Hippocampal formation (tissue), 2 donors: ENCODE results near the gene MIPOL1.
"Not testable (repeated sequence)": the region's sequence is repeated elsewhere in the genome, so short reads cannot be mapped to it uniquely, and the experiment has no call there.

Source experiments
- DNase-seq, 2 donors: peaks; one replicate each; lab custom pipeline; 2025; lab: John Stamatoyannopoulos, UW

Gene MIPOL1

GRCh38 chr14:37187840-37188577 is 9.7 kb upstream of the MIPOL1 start:
- DNase-seq, result not testable (repeated sequence)

GRCh38 chr14:37189733-37190132 is 8.0 kb upstream of the MIPOL1 start:
- DNase-seq, result not testable (repeated sequence)

DNA sequence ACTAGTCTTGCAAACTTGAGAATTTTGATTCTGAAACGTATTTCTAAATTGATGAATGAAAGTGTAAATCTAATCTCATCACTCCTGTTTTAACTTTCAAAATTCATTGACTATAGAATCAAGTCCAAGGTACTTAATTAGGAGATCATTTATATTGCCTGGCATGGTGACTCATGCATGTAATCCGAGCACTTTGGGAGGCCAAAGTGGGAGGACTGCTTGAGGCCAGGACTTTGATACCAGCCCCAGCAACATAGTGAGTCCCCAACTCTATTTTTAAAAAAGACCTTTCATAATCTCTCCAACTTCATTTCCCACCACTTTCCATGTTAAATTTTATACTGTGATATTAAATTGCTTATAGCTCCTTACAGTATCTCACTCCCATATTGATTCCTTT is 3.0 kb upstream of the MIPOL1 start:
- no peak for DNase-seq

DNA sequence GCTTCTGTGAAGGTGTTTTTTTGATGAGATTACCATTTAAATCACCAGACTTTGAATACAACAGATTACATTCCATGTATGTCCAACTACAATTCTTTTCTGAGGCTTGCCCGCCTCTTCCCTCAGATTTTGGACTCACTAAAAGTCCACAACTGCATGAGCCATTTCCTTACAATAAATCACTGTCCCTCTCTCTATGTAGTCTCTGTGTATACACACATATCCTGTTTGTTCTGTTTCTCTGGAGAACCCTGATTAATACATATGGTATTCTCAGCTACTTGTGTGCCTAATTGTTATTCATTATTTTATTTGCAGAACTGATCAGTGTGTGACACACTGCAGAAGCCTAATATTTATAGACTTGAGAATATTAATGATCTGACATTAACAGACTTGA is 2.4 kb upstream of the MIPOL1 start:
- no peak for DNase-seq

- no peak for DNase-seq
Observed at GRCh38 chr14:37196604-37197420, 925 bp upstream of the MIPOL1 start.

GRCh38 chr14:37198273-37198598 is 499 bp downstream of the MIPOL1 start:
- DNase-seq, result no peak

DNA sequence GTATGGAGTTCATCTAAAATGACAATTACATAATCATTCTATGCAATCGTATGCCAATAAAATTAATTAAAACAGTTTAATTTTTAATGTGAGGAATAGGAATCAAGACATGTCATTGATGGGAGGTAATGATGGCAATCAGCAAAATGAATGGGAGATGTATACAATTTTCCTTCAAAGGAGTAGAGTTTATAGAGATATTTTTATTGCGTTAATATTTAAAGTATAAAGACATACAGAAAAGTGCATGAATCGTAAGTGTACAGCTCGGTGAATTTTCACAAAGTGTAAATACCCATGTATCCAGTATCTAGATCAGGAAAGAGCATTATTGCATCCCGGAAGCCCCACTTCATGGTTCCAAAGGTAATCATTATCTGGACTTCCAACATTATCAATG is 1.2 kb downstream of the MIPOL1 start:
- DNase-seq, result no peak

GRCh38 chr14:37201724-37202123 is 4.0 kb downstream of the MIPOL1 start:
- DNase-seq, result no peak

DNA sequence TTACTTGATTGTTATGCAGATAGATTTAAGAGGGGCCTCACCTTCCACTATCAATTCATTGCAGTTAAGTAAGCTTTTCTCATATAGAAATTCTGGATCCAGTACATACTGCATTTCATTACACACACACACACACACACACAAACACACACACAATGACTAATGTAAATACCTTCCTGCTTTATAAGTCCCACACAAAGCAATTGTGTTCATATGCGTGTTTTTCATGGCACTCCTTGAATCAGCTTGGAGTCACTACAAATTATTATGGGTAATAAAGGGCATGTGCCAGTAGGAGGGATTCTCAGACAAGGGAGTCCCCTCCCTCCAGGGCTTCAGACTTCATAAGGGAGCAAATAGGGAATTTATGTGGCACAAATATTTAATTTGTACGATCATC is 4.5 kb downstream of the MIPOL1 start:
- DNase-seq, result no peak

GRCh38 chr14:37202812-37203211 is 5.1 kb downstream of the MIPOL1 start:
- no peak for DNase-seq

GRCh38 chr14:37203423-37203822 is 5.7 kb downstream of the MIPOL1 start:
- no peak for DNase-seq

- DNase-seq, result not testable (repeated sequence)
Observed at GRCh38 chr14:37205623-37206605, 8.2 kb downstream of the MIPOL1 start.

GRCh38 chr14:37209617-37210016 is 11.9 kb downstream of the MIPOL1 start:
- DNase-seq, result not testable (repeated sequence)

GRCh38 chr14:37210448-37210847 is 12.7 kb downstream of the MIPOL1 start:
- no peak for DNase-seq

GRCh38 chr14:37213016-37213415 is 15.3 kb downstream of the MIPOL1 start:
- no peak for DNase-seq

DNA sequence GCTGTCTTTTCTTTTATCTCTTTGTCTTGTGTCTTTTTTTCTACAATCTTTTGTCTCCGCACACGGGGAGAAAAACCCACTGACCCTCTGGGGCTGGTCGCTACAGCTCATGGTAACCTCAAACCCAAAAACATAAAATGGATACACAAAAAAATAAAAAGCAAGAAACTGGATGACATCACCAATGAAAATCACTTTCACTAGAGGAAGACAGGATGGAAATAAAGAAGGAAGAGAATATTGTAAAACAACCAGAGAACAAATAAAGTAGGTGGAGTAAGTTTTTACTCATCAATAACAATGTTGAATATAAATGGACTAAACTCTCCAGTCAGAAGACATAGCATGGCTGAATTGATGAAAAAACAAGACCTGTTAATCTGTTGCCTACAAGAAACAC is 17.6 kb downstream of the MIPOL1 start:
- DNase-seq, result no peak

GRCh38 chr14:37221073-37221472 is 23.3 kb downstream of the MIPOL1 start:
- no peak for DNase-seq

DNA sequence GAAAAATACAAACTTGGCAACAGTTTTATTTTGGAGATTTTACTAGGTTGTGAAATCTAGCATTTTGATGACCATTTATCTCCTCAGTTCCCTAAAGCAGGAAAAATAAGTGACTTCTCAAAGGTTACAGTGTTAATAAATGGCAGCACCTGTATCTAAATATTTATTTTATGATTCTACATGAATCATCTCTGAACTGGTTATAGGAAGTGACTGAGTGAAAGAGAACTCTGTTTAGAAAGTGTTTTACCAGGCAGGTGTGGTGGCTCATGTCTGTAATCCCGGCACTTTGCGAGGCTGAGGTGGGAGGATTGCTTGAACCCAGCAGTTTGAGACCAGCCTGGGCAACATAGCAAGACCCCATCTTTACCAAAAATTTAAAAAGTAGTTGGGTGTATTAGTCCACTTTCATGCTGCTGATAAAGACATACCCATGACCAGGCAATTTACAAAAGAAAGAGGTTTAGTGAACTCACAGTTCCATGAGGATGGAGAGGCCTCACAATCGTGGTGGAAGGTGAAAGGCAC is 26.3 kb downstream of the MIPOL1 start:
- DNase-seq, result no peak

GRCh38 chr14:37225668-37226067 is 27.9 kb downstream of the MIPOL1 start:
- DNase-seq, result not testable (repeated sequence)

- peak in 1 of 2 donors; percentile 66 for DNase-seq
Observed at GRCh38 chr14:37230551-37231194, 32.9 kb downstream of the MIPOL1 start.

DNA sequence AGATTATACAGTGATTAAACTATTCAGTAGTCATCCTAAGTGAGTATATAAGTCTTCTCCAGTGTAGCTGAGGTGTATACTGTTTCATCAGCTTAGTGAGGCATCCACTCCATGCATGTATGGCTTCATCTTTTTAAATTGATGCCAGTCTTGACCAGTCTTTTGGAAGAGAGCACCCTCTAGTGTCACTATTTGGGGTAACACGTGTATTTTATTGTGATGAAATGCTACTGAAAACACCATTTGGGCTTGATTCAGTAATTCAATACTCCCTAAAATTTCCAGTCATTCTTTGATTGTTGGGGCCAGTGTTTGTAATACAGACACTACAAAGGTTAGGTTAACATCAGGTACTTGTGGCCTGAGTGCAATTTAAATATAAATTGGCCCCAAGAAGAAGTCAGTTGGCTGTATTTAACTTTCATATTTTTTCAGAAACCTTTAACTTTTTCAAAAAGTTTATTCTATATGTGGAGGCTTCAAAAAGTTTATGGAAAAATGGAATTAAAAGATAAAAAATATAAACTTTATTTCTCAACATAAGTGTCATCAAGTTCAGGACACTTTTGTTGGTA is 35.3 kb downstream of the MIPOL1 start:
- DNase-seq, result peak in 1 of 2 donors; percentile 3
